GM21528 (cell line): Measurements from ENCODE around the gene INTS13.
"Not testable (repeated sequence)": the region's sequence is repeated elsewhere in the genome, so short reads cannot be mapped to it uniquely, and the experiment has no call there.

Experiments used
- ATAC-seq: cut with Tn5 transposase; IDR thresholded peaks from one replicate; pipeline ENCODE4 v1.9.1; 2021; ENCODE audit warnings: mild to moderate bottlenecking, moderate library complexity; ENCODE audit not compliant: unreplicated experiment, low FRiP score

The INTS13 gene

GRCh38 chr12:26871985-26872384, 65.8 kb downstream of the INTS13 start:
- no peak for ATAC-seq

- no peak for ATAC-seq
Observed at GRCh38 chr12:26870491-26871419, 67.0 kb downstream of the INTS13 start.

GRCh38 chr12:26869908-26870459, 67.8 kb downstream of the INTS13 start:
- ATAC-seq = no peak

GRCh38 chr12:26869104-26869494, 68.7 kb downstream of the INTS13 start:
- ATAC-seq = no peak

- no peak for ATAC-seq
Observed at GRCh38 chr12:26868447-26869103, 69.2 kb downstream of the INTS13 start.

- peak; percentile 63 for ATAC-seq
Observed at GRCh38 chr12:26867080-26867479, 70.7 kb downstream of the INTS13 start.

- ATAC-seq = no peak
Observed at GRCh38 chr12:26863515-26863914, 74.3 kb downstream of the INTS13 start.

GRCh38 chr12:26862787-26863186, 75.0 kb downstream of the INTS13 start:
- ATAC-seq = not testable (repeated sequence)

GRCh38 chr12:26861690-26862089, 76.1 kb downstream of the INTS13 start:
- ATAC-seq = no peak

GRCh38 chr12:26857465-26858176, 80.2 kb downstream of the INTS13 start:
- no peak for ATAC-seq

GRCh38 chr12:26855337-26855736, 82.4 kb downstream of the INTS13 start:
- ATAC-seq = no peak
